CD4-positive, alpha-beta T cell (primary cell): ENCODE results near the gene LYRM9. TPM values are rescaled to one million over a fixed set of nuclear protein-coding genes. Genes with fewer than 3 reads are reported as not detected.

Source experiments
- ATAC-seq: fragments of 200-7000 bp; cut with Tn5 transposase; one replicate; pipeline ENCODE4 v1.10.0; 2022; ENCODE audit warnings: mild to moderate bottlenecking; ENCODE audit not compliant: poor library complexity
- CTCF ChIA-PET: fragments of 350-600 bp; sonication (Branson Sonifier 250); formaldehyde crosslinking; loops from one replicate; lab custom pipeline; 2021; ENCODE audit warnings: antibody characterized with exemption, inconsistent platforms; lab: Charles Lee
- POLR2A ChIA-PET: fragments of 350-600 bp; sonication (Branson Sonifier 250); formaldehyde crosslinking; loops from one replicate; lab custom pipeline; 2021; ENCODE audit warnings: antibody characterized with exemption, inconsistent platforms; lab: Charles Lee
- DNase-seq, 14 experiments: peaks; one replicate each; pipeline ENCODE4 v3.0.0-alpha.2; 2013 to 2020; ENCODE audit warnings: mixed read lengths in 2 of 14
- H3K27ac ChIP-seq, 2 donors: one replicate each; pipeline versions ENCODE4 v1.5.1 to v1.7.0; 2013; ENCODE audit warnings: low read length in 2 of 2, low read depth in 1 of 2, mild to moderate bottlenecking in 1 of 2
- H3K27me3 ChIP-seq, 2 experiments: 1 replicate in 1 of 2; 2 replicates in 1 of 2; pipeline versions ENCODE4 v1.6.1 to v1.7.0; 2013; ENCODE audit warnings: low read length in 2 of 2, control low read depth in 1 of 2, mild to moderate bottlenecking in 1 of 2, moderate library complexity in 1 of 2; ENCODE audit not compliant: insufficient read depth in 2 of 2, control insufficient read depth in 1 of 2
- H3K36me3 ChIP-seq: one replicate; pipeline ENCODE4 v1.6.1; 2013; ENCODE audit warnings: low read length, control low read depth; ENCODE audit not compliant: insufficient read depth
- H3K4me1 ChIP-seq: one replicate; pipeline ENCODE4 v1.6.1; 2013; ENCODE audit warnings: low read length, control low read depth; ENCODE audit not compliant: insufficient read depth
- H3K4me3 ChIP-seq: one replicate; pipeline ENCODE4 v1.5.1; 2013; ENCODE audit warnings: mild to moderate bottlenecking, low read length, moderate library complexity
- H3K9me3 ChIP-seq, 2 experiments: 1 replicate in 1 of 2; 2 replicates in 1 of 2; pipeline versions ENCODE4 v1.6.1 to v1.7.0; 2013; ENCODE audit warnings: low read length in 2 of 2, mild to moderate bottlenecking in 2 of 2, control low read depth in 1 of 2, moderate library complexity in 1 of 2; ENCODE audit not compliant: control insufficient read depth in 1 of 2, insufficient read depth in 1 of 2
- H3K27ac Mint-ChIP-seq: one replicate; pipeline ENCODE4 v1.8.0; 2020; ENCODE audit warnings: mixed read lengths
- H3K27me3 Mint-ChIP-seq: one replicate; pipeline ENCODE4 v1.8.0; 2021; ENCODE audit warnings: mixed read lengths
- H3K36me3 Mint-ChIP-seq: one replicate; pipeline ENCODE4 v1.8.0; 2021; ENCODE audit warnings: low read depth, mixed read lengths
- H3K4me1 Mint-ChIP-seq: one replicate; pipeline ENCODE4 v1.8.0; 2021; ENCODE audit warnings: low read depth, mixed read lengths
- H3K4me3 Mint-ChIP-seq: one replicate; pipeline ENCODE4 v1.8.0; 2020; ENCODE audit warnings: mild to moderate bottlenecking, mixed read lengths
- H3K9me3 Mint-ChIP-seq: one replicate; pipeline ENCODE4 v1.8.0; 2020; ENCODE audit warnings: mixed read lengths
- CTCF ChIP-seq: fragments of 200-600 bp; IDR thresholded peaks from one replicate; pipeline ENCODE4 v1.8.0; 2022; ENCODE audit warnings: antibody characterized with exemption, mild to moderate bottlenecking
- intact Hi-C, 2 experiments: fragments of 100-400 bp; cut with DNase I in 1 of 2; cut with micrococcal nuclease in 1 of 2; formaldehyde crosslinking; loops; one replicate each; pipeline versions ENCODE4 v1.15.1 to v1.9.0; 2023 to 2025; cut with DNase I, micrococcal nuclease
- total RNA-seq, 174 experiments: library from RNA in 2 of 174; stranded (reverse) in 2 of 174; gene quantifications; one replicate each; pipeline ENCODE4 v1.2.3 and lab custom pipeline; 2021 to 2026

Gene LYRM9
- total RNA-seq, 2 experiments from 2014 or later = 13.0 to 15.7 TPM

GRCh38 chr17:27871407-27871806 lies 21.8 kb downstream of the LYRM9 start:
- no peak for DNase-seq
- Mint-ChIP-seq H3K4me3 (no peak overlapping the region), H3K4me1 (no peaks in the 10 kb centered on the region), H3K36me3 (peaks cover 6% of the 10 kb centered on the region), H3K27ac (no peak overlapping the region), H3K27me3 (no peaks in the 10 kb centered on the region), H3K9me3 (no peaks in the 10 kb centered on the region)
- Histone ChIP-seq H3K4me1 (no peaks in the 10 kb centered on the region), H3K4me3 (no peak overlapping the region), H3K36me3 (no peaks in the 10 kb centered on the region), H3K9me3 (no peaks in the 10 kb centered on the region), H3K27ac (no peak overlapping the region), H3K27me3 (no peaks in the 10 kb centered on the region)
- no peak for ATAC-seq
- POLR2A ChIA-PET = no interaction called here
- no peak for TF ChIP-seq CTCF
- intact Hi-C loops = no loop called here
- CTCF ChIA-PET = no interaction called here

GRCh38 chr17:27870345-27870744 lies 22.8 kb downstream of the LYRM9 start:
- H3K36me3 Mint-ChIP-seq = peaks cover 4% of the 10 kb centered on the region
- H3K9me3 ChIP-seq = no peaks in the 10 kb centered on the region
- no peaks in the 10 kb centered on the region for H3K27me3 Mint-ChIP-seq
- no peaks in the 10 kb centered on the region for H3K4me1 Mint-ChIP-seq
- ATAC-seq = no peak
- CTCF ChIA-PET = no interaction called here
- DNase-seq = no peak
- H3K4me1 ChIP-seq = no peaks in the 10 kb centered on the region
- H3K27me3 ChIP-seq = no peaks in the 10 kb centered on the region
- no peaks in the 10 kb centered on the region for H3K9me3 Mint-ChIP-seq
- TF ChIP-seq CTCF = no peak
- intact Hi-C loops = no loop called here
- no peak overlapping the region for H3K27ac Mint-ChIP-seq
- no peak overlapping the region for H3K4me3 ChIP-seq
- H3K27ac ChIP-seq = no peak overlapping the region
- H3K36me3 ChIP-seq = no peaks in the 10 kb centered on the region
- H3K4me3 Mint-ChIP-seq = no peak overlapping the region
- POLR2A ChIA-PET = no interaction called here

- Mint-ChIP-seq H3K27me3 (no peaks in the 10 kb centered on the region), H3K4me1 (no peaks in the 10 kb centered on the region), H3K36me3 (no peaks in the 10 kb centered on the region), H3K4me3 (no peak overlapping the region), H3K9me3 (no peaks in the 10 kb centered on the region), H3K27ac (no peak overlapping the region)
- H3K9me3 ChIP-seq = no peaks in the 10 kb centered on the region
- ChIA-PET POLR2A (no interaction called here), CTCF (interaction anchor here (1.2 kb wide), 1 partner anchor 63 kb away, joined by 3 read pairs; no protein-coding TSS in a partner anchor)
- intact Hi-C loops = no loop called here
- TF ChIP-seq CTCF = no peak
- H3K36me3 ChIP-seq = no peaks in the 10 kb centered on the region
- no peak overlapping the region for H3K4me3 ChIP-seq
- DNase-seq = no peak
- no peaks in the 10 kb centered on the region for H3K4me1 ChIP-seq
- ATAC-seq = no peak
- H3K27ac ChIP-seq = no peak overlapping the region
- H3K27me3 ChIP-seq = no peaks in the 10 kb centered on the region
Measured at GRCh38 chr17:27868565-27868964, 24.6 kb downstream of the LYRM9 start.
